HepG2 (cell line): ENCODE measurements around the gene ZNF277. TPM values are rescaled to one million over a fixed set of nuclear protein-coding genes. Genes with fewer than 3 reads are reported as not detected.

Experiments
- ATAC-seq: fragments of 200-7000 bp; cut with Tn5 transposase; 3 replicates; pipeline ENCODE4 v1.9.1; 2020; ENCODE audit warnings: mild to moderate bottlenecking, moderate library complexity
- BruUV-seq: library from RNA; stranded (reverse); fragments of 400-500 nt; replicated peaks from 2 replicates; lab custom pipeline; 2021; lab: Mats Ljungman, UMichigan
- CTCF ChIA-PET: fragments of 300-600 bp; formaldehyde crosslinking; extraction: SDS; loops from one replicate; lab custom pipeline; 2021; ENCODE audit warnings: low total read pairs, inconsistent platforms, low intra/inter-chr PET ratio; lab: Yijun Ruan, JAX
- POLR2A ChIA-PET: fragments of 350-600 bp; sonication (Branson Sonifier 250); formaldehyde crosslinking; loops from one replicate; lab custom pipeline; 2020; ENCODE audit warnings: antibody characterized with exemption, inconsistent platforms; lab: Yijun Ruan, JAX
- DNase-seq: peaks from one replicate; pipeline ENCODE4 v3.0.0-alpha.2; 2015; ENCODE audit warnings: low spot score
- FAIRE-seq: peaks from 3 replicates; lab custom pipeline; 2011; peaks lifted over from hg19 to GRCh38; lab: Jason Lieb, UNC
- H2AFZ ChIP-seq: one replicate; pipeline ENCODE4 v1.6.1; 2011; ENCODE audit warnings: low read length, inconsistent platforms
- H3K27ac ChIP-seq: fragments of 300-600 bp; 3 replicates; pipeline ENCODE4 v1.8.0; 2011; ENCODE audit warnings: mixed run types, mild to moderate bottlenecking, mixed read lengths, low read length, inconsistent platforms; ENCODE audit not compliant: insufficient read depth; ENCODE audit errors: extremely low read length
- H3K27me3 ChIP-seq, 2 experiments: fragments of 200-600 bp in 1 of 2; 2 replicates in 1 of 2; 3 replicates in 1 of 2; pipeline versions ENCODE4 v1.6.0 to v1.8.0; 2011; ENCODE audit warnings: low read length in 2 of 2, mild to moderate bottlenecking in 2 of 2, moderate library complexity in 2 of 2, inconsistent platforms in 1 of 2; ENCODE audit not compliant: insufficient read depth in 2 of 2, control insufficient read depth in 1 of 2
- H3K36me3 ChIP-seq, 2 experiments: fragments of 200-600 bp in 1 of 2; replicated peaks in 1 of 2; 2 replicates in 1 of 2; 3 replicates in 1 of 2; pipeline versions ENCODE4 v1.5.1 to v1.8.0; 2011; ENCODE audit warnings: low read length in 2 of 2, inconsistent platforms in 1 of 2; ENCODE audit not compliant: insufficient read depth in 2 of 2, control insufficient read depth in 1 of 2
- H3K4me1 ChIP-seq: 2 replicates; pipeline ENCODE4 v1.5.1; 2012; ENCODE audit warnings: low read length, inconsistent platforms; ENCODE audit not compliant: insufficient read depth
- H3K4me2 ChIP-seq: 2 replicates; pipeline ENCODE4 v1.6.0; 2011; ENCODE audit warnings: low read depth, low read length, inconsistent platforms
- H3K4me3 ChIP-seq, 3 experiments: fragments of 200-600 bp in 1 of 3; sonication (generic), shearing (Covaris generic) in 1 of 3; replicated peaks in 1 of 3; 2 replicates each; pipeline ENCODE4 v1.5.1; 2011 to 2016; ENCODE audit warnings: low read length in 3 of 3, inconsistent platforms in 2 of 3, low read depth in 2 of 3, mild to moderate bottlenecking in 2 of 3, control low read depth in 1 of 3, mixed read lengths in 1 of 3; ENCODE audit not compliant: insufficient read depth in 1 of 3
- H3K79me2 ChIP-seq: one replicate; pipeline ENCODE4 v1.6.1; 2011; ENCODE audit warnings: low read length, inconsistent platforms; ENCODE audit not compliant: insufficient read depth
- H3K9ac ChIP-seq: 2 replicates; pipeline ENCODE4 v1.6.0; 2011; ENCODE audit warnings: mild to moderate bottlenecking, low read depth, low read length, inconsistent platforms; ENCODE audit not compliant: insufficient read depth
- H3K9me3 ChIP-seq: 2 replicates; pipeline ENCODE4 v1.5.1; 2012; ENCODE audit warnings: mild to moderate bottlenecking, low read length
- H4K20me1 ChIP-seq: 2 replicates; pipeline ENCODE4 v1.6.0; 2011; ENCODE audit warnings: inconsistent platforms, mild to moderate bottlenecking, low read length, moderate library complexity; ENCODE audit not compliant: insufficient read depth
- AKAP8 ChIP-seq: sonication (generic); formaldehyde crosslinking; IDR thresholded peaks from 2 replicates; pipeline ENCODE4 v1.5.1; 2020; ENCODE audit warnings: mild to moderate bottlenecking, missing genetic modification reagents
- GATAD1 ChIP-seq: IDR thresholded peaks from 2 replicates; pipeline ENCODE4 v1.6.1; 2016; ENCODE audit warnings: missing genetic modification reagents, missing compliant biosample characterization
- HOXA7 ChIP-seq: sonication (generic); formaldehyde crosslinking; IDR thresholded peaks from 2 replicates; pipeline ENCODE4 v1.8.1; 2022; ENCODE audit warnings: mild to moderate bottlenecking, missing genetic modification reagents, moderate library complexity
- NCOR1 ChIP-seq: fragments of 200-600 bp; sonication (generic); IDR thresholded peaks from 2 replicates; pipeline ENCODE4 v1.7.0; 2017; ENCODE audit warnings: antibody characterized with exemption, low read length, borderline replicate concordance
- ZBTB38 ChIP-seq: sonication (generic); formaldehyde crosslinking; IDR thresholded peaks from 2 replicates; pipeline ENCODE4 v1.5.1; 2020; ENCODE audit warnings: mild to moderate bottlenecking, missing genetic modification reagents
- ZNF264 ChIP-seq: sonication (generic); formaldehyde crosslinking; IDR thresholded peaks from 2 replicates; pipeline ENCODE4 v1.4.0; 2020; ENCODE audit warnings: missing genetic modification reagents
- ZNF350 ChIP-seq: sonication (generic); formaldehyde crosslinking; IDR thresholded peaks from 2 replicates; pipeline ENCODE4 v1.4.0; 2020; ENCODE audit warnings: mild to moderate bottlenecking, low read depth, missing genetic modification reagents, borderline replicate concordance
- ZNF670 ChIP-seq: sonication (generic); formaldehyde crosslinking; IDR thresholded peaks from 2 replicates; pipeline ENCODE4 v1.8.0; 2022; ENCODE audit warnings: mild to moderate bottlenecking, missing genetic modification reagents, borderline replicate concordance
- WGBS: methylation state at CpG from one replicate; pipeline ENCODE4 v1.1.6; 2017; ENCODE audit warnings: low lambda C conversion rate; 5-methylcytosine and 5-hydroxymethylcytosine counted together
- in situ Hi-C: cut with HindIII; loops from 2 replicates; pipeline ENCODE4 v1.10.0; 2017; ENCODE audit warnings: low pct_unique_long_range_greater_than_20kb; ENCODE audit not compliant: extremely low pct_ligation_motif_present
- intact Hi-C: fragments of 100-400 bp; cut with micrococcal nuclease; formaldehyde crosslinking; loops from one replicate; pipeline ENCODE4 v1.10.0; 2022; ENCODE audit not compliant: unreplicated experiment
- polyA plus RNA-seq, 8 experiments: library from polyadenylated mRNA; depleted of rRNA in 3 of 8; stranded (reverse) in 7 of 8; unstranded in 1 of 8; fragments of >200 nt; fragmentation: Illumina TruSeq in 4 of 8; extraction: Trizol in 4 of 8; gene quantifications; 2 replicates each; pipeline versions ENCODE4 v1.2.1 to v1.2.3, GENCODE V29; 2011 to 2016; ENCODE audit warnings: low read depth in 4 of 8, missing spikeins in 1 of 8, mixed read lengths in 1 of 8; ENCODE audit not compliant: insufficient read depth in 1 of 8
- total RNA-seq, 5 experiments: library from RNA; depleted of rRNA; stranded (reverse); fragments of >200 nt; fragmentation: Illumina TruSeq; extraction: Trizol; gene quantifications; 2 replicates each; pipeline ENCODE4 v1.2.3, GENCODE V29; 2016; ENCODE audit warnings: low read depth in 1 of 5
- TF ChIP-seq, protein P1 (sequence below): sonication (generic); formaldehyde crosslinking; IDR thresholded peaks from 2 replicates; pipeline ENCODE4 v1.4.0; 2020; ENCODE audit warnings: missing genetic modification reagents
- TF ChIP-seq, protein P2 (sequence below): IDR thresholded peaks from 2 replicates; pipeline ENCODE4 v1.6.1; 2016
- TF ChIP-seq, protein P3 (sequence below): sonication (generic); formaldehyde crosslinking; IDR thresholded peaks from 2 replicates; pipeline ENCODE4 v1.5.1; 2020; ENCODE audit warnings: mild to moderate bottlenecking, missing genetic modification reagents, borderline replicate concordance

The ZNF277 gene
- total and polyA plus RNA-seq, 2 of the 13 experiments (the other 11 are each of a cell fraction or from before 2014, with no cell fraction given), result 29.1 to 30.1 TPM

DNA sequence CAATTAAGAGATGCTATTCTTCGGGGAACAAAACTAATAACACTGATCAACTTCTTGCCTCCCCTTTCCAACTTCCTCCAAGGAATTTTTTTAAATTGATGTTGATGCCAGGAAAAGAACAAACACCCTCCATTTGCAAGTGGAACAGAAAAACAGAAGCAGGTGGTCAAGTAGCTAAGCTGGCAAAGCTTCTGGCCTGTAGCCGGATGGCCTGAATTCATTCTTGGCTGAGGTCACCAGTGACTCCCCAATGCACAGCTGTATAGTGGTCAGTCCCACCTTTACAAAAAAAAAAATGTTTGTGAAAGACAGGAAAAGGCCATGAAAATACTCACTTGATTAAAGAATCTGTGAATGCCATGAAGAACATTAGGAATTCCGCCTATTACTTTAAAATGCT, 39.3 kb upstream of the ZNF277 start:
- ChIA-PET POLR2A (no interaction called here), CTCF (no interaction called here)
- Histone ChIP-seq H3K4me2 (no peak overlapping the region), H3K36me3 (no peaks in the 10 kb centered on the region), H2AFZ (no peak overlapping the region), H3K4me3 (no peak overlapping the region), H3K27ac (no peak overlapping the region), H3K79me2 (peaks cover 14% of the 10 kb centered on the region), H4K20me1 (peaks cover 5% of the 10 kb centered on the region; the same call in 1 of the 2 replicates), H3K9me3 (no peaks in the 10 kb centered on the region), H3K27me3 (no peaks in the 10 kb centered on the region), H3K4me1 (peaks cover 18% of the 10 kb centered on the region), H3K9ac (no peak overlapping the region)
- ATAC-seq (no peak), DNase-seq (no peak), FAIRE-seq (no peak)
- BruUV-seq, result no TSS peak
- TF ChIP-seq, protein P1, sequence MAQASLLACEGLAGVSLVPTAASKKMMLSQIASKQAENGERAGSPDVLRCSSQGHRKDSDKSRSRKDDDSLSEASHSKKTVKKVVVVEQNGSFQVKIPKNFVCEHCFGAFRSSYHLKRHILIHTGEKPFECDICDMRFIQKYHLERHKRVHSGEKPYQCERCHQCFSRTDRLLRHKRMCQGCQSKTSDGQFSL (CRISPR knock-in tag), result no peak
- TF ChIP-seq ZNF350 (no peak), AKAP8 (CRISPR knock-in tag) (no peak), ZBTB38 (no peak), ZNF264 (CRISPR knock-in tag) (no peak), HOXA7 (CRISPR knock-in tag) (no peak), NCOR1 (no peak)
- TF ChIP-seq, protein P2, sequence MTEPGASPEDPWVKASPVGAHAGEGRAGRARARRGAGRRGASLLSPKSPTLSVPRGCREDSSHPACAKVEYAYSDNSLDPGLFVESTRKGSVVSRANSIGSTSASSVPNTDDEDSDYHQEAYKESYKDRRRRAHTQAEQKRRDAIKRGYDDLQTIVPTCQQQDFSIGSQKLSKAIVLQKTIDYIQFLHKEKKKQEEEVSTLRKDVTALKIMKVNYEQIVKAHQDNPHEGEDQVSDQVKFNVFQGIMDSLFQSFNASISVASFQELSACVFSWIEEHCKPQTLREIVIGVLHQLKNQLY (CRISPR knock-in tag), result no peak
- in situ Hi-C loops (no loop called here), intact Hi-C loops (no loop called here)
- 96% methylated on average over 3 of the region's 3 CpGs for WGBS

DNA sequence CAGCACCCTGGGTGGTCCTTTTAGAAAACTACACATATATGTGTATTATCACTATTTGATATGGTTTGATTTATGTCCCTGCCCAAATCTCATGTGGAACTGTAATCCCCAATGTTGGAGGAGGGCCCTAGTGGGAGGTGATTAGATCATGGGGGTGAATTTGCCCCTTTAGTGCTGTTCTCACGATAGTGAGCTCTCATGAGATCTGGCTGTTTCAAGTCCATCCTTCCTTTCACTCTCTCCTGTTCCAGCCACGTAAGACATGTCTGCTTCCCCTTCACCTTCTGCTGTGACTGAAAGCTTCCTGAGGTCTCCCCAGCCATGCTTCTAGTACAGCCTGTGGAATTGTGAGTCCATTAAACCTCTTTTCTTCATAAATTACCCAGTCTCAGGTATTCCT, 37.6 kb upstream of the ZNF277 start:
- ATAC-seq, result no peak
- no peak overlapping the region for H2AFZ ChIP-seq
- H3K79me2 ChIP-seq, result peaks cover 17% of the 10 kb centered on the region
- no peak for DNase-seq
- no peak overlapping the region for H3K9ac ChIP-seq
- H3K36me3 ChIP-seq, result no peaks in the 10 kb centered on the region
- BruUV-seq, result no TSS peak
- H3K27ac ChIP-seq, result no peak overlapping the region
- peaks cover 1% of the 10 kb centered on the region; the same call in 1 of the 2 replicates for H3K4me1 ChIP-seq
- WGBS, result 93% methylated on average over 2 of the region's 2 CpGs
- ChIA-PET CTCF (no interaction called here), POLR2A (no interaction called here)
- no peak overlapping the region for H3K4me2 ChIP-seq
- no peaks in the 10 kb centered on the region; the same call in 1 of the 2 replicates for H4K20me1 ChIP-seq
- in situ Hi-C loops (no loop called here), intact Hi-C loops (no loop called here)
- no peaks in the 10 kb centered on the region for H3K9me3 ChIP-seq
- no peak for FAIRE-seq
- H3K4me3 ChIP-seq, result no peak overlapping the region
- H3K27me3 ChIP-seq, result no peaks in the 10 kb centered on the region
- TF ChIP-seq, protein P3, sequence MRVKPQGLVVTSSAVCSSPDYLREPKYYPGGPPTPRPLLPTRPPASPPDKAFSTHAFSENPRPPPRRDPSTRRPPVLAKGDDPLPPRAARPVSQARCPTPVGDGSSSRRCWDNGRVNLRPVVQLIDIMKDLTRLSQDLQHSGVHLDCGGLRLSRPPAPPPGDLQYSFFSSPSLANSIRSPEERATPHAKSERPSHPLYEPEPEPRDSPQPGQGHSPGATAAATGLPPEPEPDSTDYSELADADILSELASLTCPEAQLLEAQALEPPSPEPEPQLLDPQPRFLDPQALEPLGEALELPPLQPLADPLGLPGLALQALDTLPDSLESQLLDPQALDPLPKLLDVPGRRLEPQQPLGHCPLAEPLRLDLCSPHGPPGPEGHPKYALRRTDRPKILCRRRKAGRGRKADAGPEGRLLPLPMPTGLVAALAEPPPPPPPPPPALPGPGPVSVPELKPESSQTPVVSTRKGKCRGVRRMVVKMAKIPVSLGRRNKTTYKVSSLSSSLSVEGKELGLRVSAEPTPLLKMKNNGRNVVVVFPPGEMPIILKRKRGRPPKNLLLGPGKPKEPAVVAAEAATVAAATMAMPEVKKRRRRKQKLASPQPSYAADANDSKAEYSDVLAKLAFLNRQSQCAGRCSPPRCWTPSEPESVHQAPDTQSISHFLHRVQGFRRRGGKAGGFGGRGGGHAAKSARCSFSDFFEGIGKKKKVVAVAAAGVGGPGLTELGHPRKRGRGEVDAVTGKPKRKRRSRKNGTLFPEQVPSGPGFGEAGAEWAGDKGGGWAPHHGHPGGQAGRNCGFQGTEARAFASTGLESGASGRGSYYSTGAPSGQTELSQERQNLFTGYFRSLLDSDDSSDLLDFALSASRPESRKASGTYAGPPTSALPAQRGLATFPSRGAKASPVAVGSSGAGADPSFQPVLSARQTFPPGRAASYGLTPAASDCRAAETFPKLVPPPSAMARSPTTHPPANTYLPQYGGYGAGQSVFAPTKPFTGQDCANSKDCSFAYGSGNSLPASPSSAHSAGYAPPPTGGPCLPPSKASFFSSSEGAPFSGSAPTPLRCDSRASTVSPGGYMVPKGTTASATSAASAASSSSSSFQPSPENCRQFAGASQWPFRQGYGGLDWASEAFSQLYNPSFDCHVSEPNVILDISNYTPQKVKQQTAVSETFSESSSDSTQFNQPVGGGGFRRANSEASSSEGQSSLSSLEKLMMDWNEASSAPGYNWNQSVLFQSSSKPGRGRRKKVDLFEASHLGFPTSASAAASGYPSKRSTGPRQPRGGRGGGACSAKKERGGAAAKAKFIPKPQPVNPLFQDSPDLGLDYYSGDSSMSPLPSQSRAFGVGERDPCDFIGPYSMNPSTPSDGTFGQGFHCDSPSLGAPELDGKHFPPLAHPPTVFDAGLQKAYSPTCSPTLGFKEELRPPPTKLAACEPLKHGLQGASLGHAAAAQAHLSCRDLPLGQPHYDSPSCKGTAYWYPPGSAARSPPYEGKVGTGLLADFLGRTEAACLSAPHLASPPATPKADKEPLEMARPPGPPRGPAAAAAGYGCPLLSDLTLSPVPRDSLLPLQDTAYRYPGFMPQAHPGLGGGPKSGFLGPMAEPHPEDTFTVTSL (CRISPR knock-in tag), result no peak
- TF ChIP-seq GATAD1 (CRISPR knock-in tag) (no peak), ZNF670 (CRISPR knock-in tag) (no peak)
